ENCODE results near the gene FZR1.

FZR1 gene

DNA sequence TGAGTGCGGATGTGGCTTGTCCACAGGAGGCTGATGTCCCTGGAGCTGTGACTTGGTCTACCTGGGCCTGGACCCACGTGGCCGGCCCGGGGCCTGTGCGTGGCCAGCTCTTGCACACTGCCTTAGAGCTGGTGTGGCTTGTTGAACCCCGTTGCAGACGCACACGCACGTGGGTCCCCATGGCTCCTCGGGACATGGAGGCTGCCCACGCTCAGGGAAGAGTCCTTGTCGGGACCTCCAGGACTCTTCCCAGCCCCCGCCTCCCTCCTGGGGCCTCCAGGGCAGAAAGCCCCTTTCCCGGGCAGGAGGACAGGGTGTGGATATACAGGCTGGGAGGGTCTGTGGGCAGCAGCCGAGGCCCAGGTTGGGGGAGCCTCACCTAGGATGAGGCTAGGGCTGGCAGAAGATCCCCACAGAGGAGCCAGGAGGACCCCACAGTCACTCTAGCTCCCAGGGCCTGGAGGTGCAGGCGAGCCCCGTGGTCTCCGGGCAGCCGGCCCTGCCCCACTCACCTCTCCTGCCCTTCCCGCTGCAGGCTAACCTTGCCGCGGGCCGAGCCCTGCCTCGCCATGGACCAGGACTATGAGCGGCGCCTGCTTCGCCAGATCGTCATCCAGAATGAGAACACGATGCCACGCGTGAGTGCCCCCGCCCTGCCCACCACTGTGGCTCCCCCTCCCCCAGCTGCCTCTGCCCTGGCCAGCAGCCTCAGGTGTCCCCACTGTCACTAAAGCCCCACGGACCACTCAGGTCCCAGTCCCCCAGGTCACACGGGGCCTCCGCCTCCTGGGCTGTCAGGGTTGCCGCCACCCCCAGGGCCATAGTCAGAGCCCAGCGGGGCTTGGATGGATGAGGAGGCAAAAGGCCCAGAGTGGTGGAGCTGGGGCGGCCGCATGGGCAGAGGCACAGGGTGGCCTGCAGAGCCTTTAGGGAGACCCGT lies 16.6 kb downstream of the FZR1 start:
- peaks cover 20 to 32% of the 10 kb centered on the region in 2 experiments for H3K4me1 ChIP-seq (ENCODE audit: control insufficient read depth in 1 of 2, insufficient read depth in 2 of 2, low read length in 2 of 2)
- peak overlapping the region; percentile 48 for H3K18ac ChIP-seq (ENCODE audit: low read length)
- H3K9ac ChIP-seq (ENCODE audit: low read length) = no peak overlapping the region
- no peak overlapping the region for H2BK12ac ChIP-seq (ENCODE audit: low read length)
- peak overlapping the region; percentile 64 for H3K4ac ChIP-seq (ENCODE audit: low read depth, low read length)
- no peak overlapping the region for H2AK5ac ChIP-seq (ENCODE audit: low read length)
- no peak for DNase-seq
- no CpG with 5 or more reads among the region's 40 CpGs for WGBS (ENCODE audit: extremely low coverage, insufficient coverage, insufficient read length)
- H3K36me3 ChIP-seq (ENCODE audit: control insufficient read depth in 1 of 2, insufficient read depth in 2 of 2, low read length in 2 of 2) = peaks cover 67 to 75% of the 10 kb centered on the region in 2 experiments
- no peak overlapping the region for H3K4me2 ChIP-seq (ENCODE audit: low read length)
- peaks cover 4% of the 10 kb centered on the region for H3K79me1 ChIP-seq (ENCODE audit: low read length)
- no peak overlapping the region for H4K91ac ChIP-seq (ENCODE audit: low read depth, low read length)
- H3K14ac ChIP-seq (ENCODE audit: low read length) = no peak overlapping the region
- H4K8ac ChIP-seq (ENCODE audit: low read depth, low read length) = no peak overlapping the region
- H2BK120ac ChIP-seq (ENCODE audit: insufficient read depth, low read length, poor library complexity) = no peak overlapping the region
- H4K12ac ChIP-seq (ENCODE audit: low read depth, low read length) = no peak overlapping the region
- no peak overlapping the region for H3K4me3 ChIP-seq (ENCODE audit: low read depth, low read length)
- peaks cover 7% of the 10 kb centered on the region for H3K79me2 ChIP-seq (ENCODE audit: control insufficient read depth, insufficient read depth, low read length, poor library complexity)
- H3K27ac ChIP-seq (ENCODE audit: low read depth, low read length) = no peak overlapping the region
- H2BK5ac ChIP-seq (ENCODE audit: low read depth, low read length, poor library complexity) = no peak overlapping the region
- H3K23ac ChIP-seq (ENCODE audit: low read length) = no peak overlapping the region
- H3K9me3 ChIP-seq (ENCODE audit: insufficient read depth, low read depth, low read length) = no peaks in the 10 kb centered on the region
- H2AFZ ChIP-seq (ENCODE audit: insufficient read depth, low read length, poor library complexity) = no peak overlapping the region
- no peaks in the 10 kb centered on the region for H3K27me3 ChIP-seq (ENCODE audit: insufficient read depth, low read length)

DNA sequence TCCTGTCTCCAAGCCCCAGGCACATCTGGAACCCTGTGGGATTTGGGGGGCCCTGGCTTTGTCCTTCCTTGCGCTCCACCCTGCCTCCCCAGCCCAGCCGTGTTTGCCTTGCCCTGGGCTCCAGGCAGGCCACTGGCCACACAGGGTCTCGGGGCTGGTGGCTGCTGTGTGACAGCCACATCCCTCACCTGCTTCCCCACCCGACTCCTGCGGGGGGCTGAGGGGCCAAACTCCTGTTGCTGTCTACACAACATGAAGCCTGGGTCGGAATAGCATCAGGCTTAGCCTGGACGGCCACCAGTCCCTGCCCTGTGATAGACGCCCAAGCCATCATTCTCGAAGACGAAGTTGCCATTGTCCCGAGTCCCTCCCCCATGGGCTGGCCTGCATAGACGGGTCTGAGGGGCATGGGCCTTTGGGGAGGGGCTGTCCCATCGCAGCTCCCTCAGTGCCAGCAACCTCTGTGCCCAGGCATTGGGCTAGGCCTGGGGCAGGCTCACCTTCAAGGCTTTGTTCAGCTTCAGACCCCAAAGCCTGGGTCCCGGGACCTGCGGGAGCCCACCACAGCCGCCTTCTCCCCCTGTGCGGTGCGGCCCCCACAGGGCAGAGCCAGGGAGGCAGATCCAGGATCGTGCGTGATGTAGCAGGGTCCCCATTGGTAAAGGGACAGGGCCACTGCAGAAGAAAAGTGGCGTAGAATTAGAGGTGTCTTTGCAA lies 17.4 kb downstream of the FZR1 start:
- Histone ChIP-seq H3K23ac (ENCODE audit: low read length) (no peak overlapping the region), H3K27me3 (ENCODE audit: insufficient read depth, low read length) (no peaks in the 10 kb centered on the region), H3K79me1 (ENCODE audit: low read length) (peaks cover 4% of the 10 kb centered on the region), H2BK12ac (ENCODE audit: low read length) (no peak overlapping the region), H2AFZ (ENCODE audit: insufficient read depth, low read length, poor library complexity) (no peak overlapping the region), H3K9ac (ENCODE audit: low read length) (no peak overlapping the region), H3K27ac (ENCODE audit: low read depth, low read length) (no peak overlapping the region), H4K91ac (ENCODE audit: low read depth, low read length) (no peak overlapping the region), H3K79me2 (ENCODE audit: control insufficient read depth, insufficient read depth, low read length, poor library complexity) (peaks cover 7% of the 10 kb centered on the region), H3K4me3 (ENCODE audit: low read depth, low read length) (no peak overlapping the region), H4K12ac (ENCODE audit: low read depth, low read length) (no peak overlapping the region), H3K18ac (ENCODE audit: low read length) (no peak overlapping the region), H3K4ac (ENCODE audit: low read depth, low read length) (no peak overlapping the region), H3K4me2 (ENCODE audit: low read length) (no peak overlapping the region), H2BK120ac (ENCODE audit: insufficient read depth, low read length, poor library complexity) (no peak overlapping the region), H4K8ac (ENCODE audit: low read depth, low read length) (no peak overlapping the region), H3K36me3 (ENCODE audit: control insufficient read depth in 1 of 2, insufficient read depth in 2 of 2, low read length in 2 of 2) (peaks cover 74 to 80% of the 10 kb centered on the region in 2 experiments), H3K9me3 (ENCODE audit: insufficient read depth, low read depth, low read length) (no peaks in the 10 kb centered on the region), H2AK5ac (ENCODE audit: low read length) (no peak overlapping the region), H2BK5ac (ENCODE audit: low read depth, low read length, poor library complexity) (no peak overlapping the region), H3K14ac (ENCODE audit: low read length) (no peak overlapping the region), H3K4me1 (ENCODE audit: control insufficient read depth in 1 of 2, insufficient read depth in 2 of 2, low read length in 2 of 2) (peaks cover 17 to 29% of the 10 kb centered on the region in 2 experiments)
- no peak for DNase-seq
- WGBS (ENCODE audit: extremely low coverage, insufficient coverage, insufficient read length) = no CpG with 5 or more reads among the region's 21 CpGs

DNA sequence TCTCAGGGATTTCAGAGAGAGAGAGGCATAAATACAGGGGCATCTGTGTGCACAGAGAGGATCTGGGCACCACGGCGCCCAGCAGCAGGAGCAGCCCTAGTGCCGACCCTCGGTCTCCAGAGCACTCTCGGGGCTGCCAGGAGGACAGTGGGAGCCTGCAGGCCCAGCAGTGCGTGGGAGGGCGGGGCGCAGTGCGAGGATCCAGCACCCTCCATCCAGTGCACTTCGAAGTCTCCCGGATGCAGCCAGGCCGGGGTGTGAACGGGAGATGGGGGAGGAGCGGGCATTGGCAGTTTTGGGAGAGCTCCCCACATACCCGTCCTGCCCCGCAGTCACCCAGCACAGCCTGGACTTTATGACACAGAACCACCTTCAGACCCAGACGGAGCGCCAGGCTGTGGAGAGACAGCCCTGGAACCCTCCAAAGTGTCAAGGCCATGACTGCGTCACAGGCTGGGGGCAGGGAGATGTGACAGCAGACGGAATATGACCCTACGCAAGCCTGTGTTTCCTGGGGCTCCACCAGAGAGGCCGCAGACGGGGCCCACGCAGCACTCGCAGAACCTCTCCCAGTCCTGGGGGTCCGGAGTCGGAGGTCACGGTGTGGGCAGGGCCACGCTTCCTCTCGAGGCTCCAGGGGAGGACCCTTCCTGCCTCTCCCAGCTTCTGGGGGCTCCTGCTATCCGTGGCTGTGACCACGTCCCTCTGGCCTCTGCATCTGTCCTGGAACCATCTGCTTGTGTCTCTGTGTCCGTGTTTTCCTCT lies 18.1 kb downstream of the FZR1 start:
- no peaks in the 10 kb centered on the region for H3K9me3 ChIP-seq (ENCODE audit: insufficient read depth, low read depth, low read length)
- WGBS (ENCODE audit: extremely low coverage, insufficient coverage, insufficient read length) = no CpG with 5 or more reads among the region's 33 CpGs

DNA sequence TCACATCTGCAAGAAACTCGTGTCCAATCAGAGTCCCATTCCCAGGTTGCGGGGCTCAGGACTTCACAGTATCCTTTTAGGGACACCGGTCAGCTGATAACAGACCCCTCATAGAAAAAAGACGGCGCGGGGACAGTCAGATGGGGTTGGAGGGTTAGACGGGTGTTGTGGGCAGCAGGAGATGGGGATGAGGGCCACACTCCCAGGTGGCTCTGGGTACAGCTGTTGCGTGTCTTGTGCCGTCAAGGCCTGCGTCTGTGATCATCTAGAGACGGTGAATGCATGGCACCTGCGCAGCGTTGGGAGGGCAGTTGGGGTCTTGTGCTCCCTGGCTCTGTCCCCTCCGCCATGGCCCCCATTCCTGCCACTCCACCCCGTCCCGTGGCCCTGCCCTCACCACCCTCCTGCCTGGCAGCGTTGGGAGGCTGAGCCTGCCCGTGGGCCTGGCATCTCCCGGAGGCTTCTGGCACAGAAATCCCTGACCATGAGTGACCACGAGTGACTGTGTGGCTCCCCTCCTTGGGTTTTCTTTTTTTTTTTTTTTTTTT lies 18.9 kb downstream of the FZR1 start:
- H2BK12ac ChIP-seq (ENCODE audit: low read length) = no peak overlapping the region
- H2BK120ac ChIP-seq (ENCODE audit: insufficient read depth, low read length, poor library complexity) = no peak overlapping the region
- H3K36me3 ChIP-seq (ENCODE audit: control insufficient read depth in 1 of 2, insufficient read depth in 2 of 2, low read length in 2 of 2) = peaks cover 65 to 75% of the 10 kb centered on the region in 2 experiments
- no peak for DNase-seq
- no peak overlapping the region for H4K12ac ChIP-seq (ENCODE audit: low read depth, low read length)
- no peak overlapping the region for H3K18ac ChIP-seq (ENCODE audit: low read length)
- H2AK5ac ChIP-seq (ENCODE audit: low read length) = no peak overlapping the region
- H3K4me1 ChIP-seq (ENCODE audit: control insufficient read depth in 1 of 2, insufficient read depth in 2 of 2, low read length in 2 of 2) = peaks cover 14 to 16% of the 10 kb centered on the region in 2 experiments
- no peak overlapping the region for H4K8ac ChIP-seq (ENCODE audit: low read depth, low read length)
- no peak overlapping the region for H3K27ac ChIP-seq (ENCODE audit: low read depth, low read length)
- H3K9me3 ChIP-seq (ENCODE audit: insufficient read depth, low read depth, low read length) = no peaks in the 10 kb centered on the region
- H3K27me3 ChIP-seq (ENCODE audit: insufficient read depth, low read length) = no peaks in the 10 kb centered on the region
- H4K91ac ChIP-seq (ENCODE audit: low read depth, low read length) = no peak overlapping the region
- no peak overlapping the region for H3K14ac ChIP-seq (ENCODE audit: low read length)
- H3K79me1 ChIP-seq (ENCODE audit: low read length) = peaks cover 4% of the 10 kb centered on the region
- H2AFZ ChIP-seq (ENCODE audit: insufficient read depth, low read length, poor library complexity) = no peak overlapping the region
- H2BK5ac ChIP-seq (ENCODE audit: low read depth, low read length, poor library complexity) = no peak overlapping the region
- no peak overlapping the region for H3K4ac ChIP-seq (ENCODE audit: low read depth, low read length)
- no peak overlapping the region for H3K4me2 ChIP-seq (ENCODE audit: low read length)
- H3K9ac ChIP-seq (ENCODE audit: low read length) = no peak overlapping the region
- H3K4me3 ChIP-seq (ENCODE audit: low read depth, low read length) = no peak overlapping the region
- peaks cover 5% of the 10 kb centered on the region for H3K79me2 ChIP-seq (ENCODE audit: control insufficient read depth, insufficient read depth, low read length, poor library complexity)
- H3K23ac ChIP-seq (ENCODE audit: low read length) = no peak overlapping the region
- no CpG with 5 or more reads among the region's 20 CpGs for WGBS (ENCODE audit: extremely low coverage, insufficient coverage, insufficient read length)

More for the DNA sequence above, 18.1 kb downstream of the FZR1 start:
- Histone ChIP-seq H3K18ac (ENCODE audit: low read length) (no peak overlapping the region), H3K14ac (ENCODE audit: low read length) (no peak overlapping the region), H3K4ac (ENCODE audit: low read depth, low read length) (no peak overlapping the region), H3K23ac (ENCODE audit: low read length) (no peak overlapping the region), H2BK120ac (ENCODE audit: insufficient read depth, low read length, poor library complexity) (no peak overlapping the region), H4K91ac (ENCODE audit: low read depth, low read length) (no peak overlapping the region), H3K79me2 (ENCODE audit: control insufficient read depth, insufficient read depth, low read length, poor library complexity) (peaks cover 5% of the 10 kb centered on the region), H4K12ac (ENCODE audit: low read depth, low read length) (no peak overlapping the region), H2AK5ac (ENCODE audit: low read length) (no peak overlapping the region), H3K4me1 (ENCODE audit: control insufficient read depth in 1 of 2, insufficient read depth in 2 of 2, low read length in 2 of 2) (peaks cover 17 to 23% of the 10 kb centered on the region in 2 experiments), H3K27ac (ENCODE audit: low read depth, low read length) (no peak overlapping the region), H3K79me1 (ENCODE audit: low read length) (peaks cover 4% of the 10 kb centered on the region), H3K9ac (ENCODE audit: low read length) (no peak overlapping the region), H3K4me3 (ENCODE audit: low read depth, low read length) (no peak overlapping the region), H4K8ac (ENCODE audit: low read depth, low read length) (no peak overlapping the region), H3K4me2 (ENCODE audit: low read length) (no peak overlapping the region), H3K27me3 (ENCODE audit: insufficient read depth, low read length) (no peaks in the 10 kb centered on the region), H2BK12ac (ENCODE audit: low read length) (no peak overlapping the region), H2AFZ (ENCODE audit: insufficient read depth, low read length, poor library complexity) (no peak overlapping the region), H3K36me3 (ENCODE audit: control insufficient read depth in 1 of 2, insufficient read depth in 2 of 2, low read length in 2 of 2) (peaks cover 72 to 78% of the 10 kb centered on the region in 2 experiments), H2BK5ac (ENCODE audit: low read depth, low read length, poor library complexity) (no peak overlapping the region)
- no peak for DNase-seq
